HEK293 (cell line): Measurements from ENCODE around the gene METTL1.
A peak's percentile ranks its signal among the peaks of the same experiment; 100 is the strongest.

ENCODE experiments used
- YY1 ChIP-seq: fragments of 450-650 bp; formaldehyde crosslinking; IDR thresholded peaks from 2 replicates; pipeline ENCODE4 v1.5.1; 2018; ENCODE audit warnings: missing biosample characterization, missing genetic modification characterization
- ZBTB17 ChIP-seq: fragments of 450-650 bp; formaldehyde crosslinking; IDR thresholded peaks from 2 replicates; pipeline ENCODE4 v1.5.1; 2016; ENCODE audit warnings: missing biosample characterization, missing genetic modification characterization
- ZBTB26 ChIP-seq: fragments of 450-650 bp; formaldehyde crosslinking; optimal IDR thresholded peaks from 2 replicates; pipeline ENCODE3; 2016; ENCODE audit warnings: missing biosample characterization, mild to moderate bottlenecking, missing genetic modification characterization
- ZNF184 ChIP-seq: fragments of 450-650 bp; IDR thresholded peaks from 2 replicates; pipeline ENCODE4 v1.5.1; 2018; ENCODE audit warnings: missing biosample characterization, mild to moderate bottlenecking, missing genetic modification characterization

- TF ChIP-seq ZBTB26 (tag by site-specific recombination): peak; percentile 81
- TF ChIP-seq ZBTB17: peak; percentile 73
- peak; percentile 73; the same call in 1 of the 2 replicates for TF ChIP-seq ZNF184 (tag by site-specific recombination)
- TF ChIP-seq YY1 (tag by site-specific recombination): peak; percentile 72; the same call in 1 of the 2 replicates
These were observed 10.9 kb upstream of the METTL1 start, which contains the start of gene TSFM for GRCh38 chr12:57782608-57783465.
